ENCODE data around the gene CALCR. TPM values are rescaled to one million over a fixed set of nuclear protein-coding genes. Genes with fewer than 3 reads are reported as not detected.

CALCR gene
- total RNA-seq, 4 donors from 2014 or later: 0.39 to 0.78 (median 0.64) TPM; not detected in 1

DNA sequence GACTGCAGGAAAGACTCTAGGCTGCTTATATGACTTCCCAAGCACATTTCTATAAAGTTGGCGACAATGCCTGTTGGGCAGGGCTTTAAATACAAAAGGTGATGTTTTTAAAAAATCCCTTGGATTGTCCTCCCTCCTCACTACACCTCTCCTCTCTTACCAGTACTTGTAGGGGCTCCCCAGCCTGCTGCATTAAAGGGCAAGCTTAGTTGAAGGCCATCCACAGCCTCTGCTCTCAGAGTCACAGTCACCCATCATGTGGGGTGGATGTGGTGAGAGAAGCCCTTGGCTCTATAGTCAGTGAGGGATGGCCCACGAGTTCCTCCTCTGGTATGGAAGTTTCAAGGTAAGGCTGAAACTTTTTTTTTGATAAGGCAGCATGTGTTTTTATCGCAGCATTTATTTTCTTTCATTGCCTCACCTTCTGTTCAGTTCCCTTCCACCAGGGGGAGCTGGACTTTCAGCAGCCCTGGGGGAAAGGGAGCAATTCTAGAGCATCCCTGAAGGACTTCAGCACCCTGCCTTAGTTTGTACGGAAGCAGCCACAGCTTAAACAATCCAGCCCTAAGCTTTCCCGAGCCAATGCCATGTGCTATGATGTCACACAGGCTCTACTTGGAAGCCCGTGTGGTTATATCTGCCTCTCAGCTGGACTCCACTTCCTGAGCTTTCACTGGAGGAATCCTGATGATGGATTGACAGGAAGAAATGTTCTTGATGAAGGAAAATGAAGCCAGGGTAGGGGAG, 131.9 kb downstream of the CALCR start:
- Histone ChIP-seq H3K9me3 (no peaks in the 10 kb centered on the region), H3K4me1 (no peaks in the 10 kb centered on the region), H3K4me3 (no peak overlapping the region), H3K36me3 (no peaks in the 10 kb centered on the region), H3K27ac (no peak overlapping the region), H3K27me3 (no peaks in the 10 kb centered on the region)
- ATAC-seq: no peak
- no peak for DNase-seq
- intact Hi-C loops (cut with DNase I; ENCODE audit: low total_unique reads) (no loop called here), in situ Hi-C loops (cut with MboI; ENCODE audit: low sequenced_read_pairs in 4 of 4) (no loop called here)
- TF ChIP-seq, protein P1, sequence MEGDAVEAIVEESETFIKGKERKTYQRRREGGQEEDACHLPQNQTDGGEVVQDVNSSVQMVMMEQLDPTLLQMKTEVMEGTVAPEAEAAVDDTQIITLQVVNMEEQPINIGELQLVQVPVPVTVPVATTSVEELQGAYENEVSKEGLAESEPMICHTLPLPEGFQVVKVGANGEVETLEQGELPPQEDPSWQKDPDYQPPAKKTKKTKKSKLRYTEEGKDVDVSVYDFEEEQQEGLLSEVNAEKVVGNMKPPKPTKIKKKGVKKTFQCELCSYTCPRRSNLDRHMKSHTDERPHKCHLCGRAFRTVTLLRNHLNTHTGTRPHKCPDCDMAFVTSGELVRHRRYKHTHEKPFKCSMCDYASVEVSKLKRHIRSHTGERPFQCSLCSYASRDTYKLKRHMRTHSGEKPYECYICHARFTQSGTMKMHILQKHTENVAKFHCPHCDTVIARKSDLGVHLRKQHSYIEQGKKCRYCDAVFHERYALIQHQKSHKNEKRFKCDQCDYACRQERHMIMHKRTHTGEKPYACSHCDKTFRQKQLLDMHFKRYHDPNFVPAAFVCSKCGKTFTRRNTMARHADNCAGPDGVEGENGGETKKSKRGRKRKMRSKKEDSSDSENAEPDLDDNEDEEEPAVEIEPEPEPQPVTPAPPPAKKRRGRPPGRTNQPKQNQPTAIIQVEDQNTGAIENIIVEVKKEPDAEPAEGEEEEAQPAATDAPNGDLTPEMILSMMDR (IDR thresholded peaks at IDR 0.05 in 4 of 5, conservative IDR thresholded peaks at IDR 0.05 in 1 of 5): peak in 1 of 5 experiments; percentile 30
- no peak for TF ChIP-seq POLR2A (IDR thresholded peaks at IDR 0.05)

DNA sequence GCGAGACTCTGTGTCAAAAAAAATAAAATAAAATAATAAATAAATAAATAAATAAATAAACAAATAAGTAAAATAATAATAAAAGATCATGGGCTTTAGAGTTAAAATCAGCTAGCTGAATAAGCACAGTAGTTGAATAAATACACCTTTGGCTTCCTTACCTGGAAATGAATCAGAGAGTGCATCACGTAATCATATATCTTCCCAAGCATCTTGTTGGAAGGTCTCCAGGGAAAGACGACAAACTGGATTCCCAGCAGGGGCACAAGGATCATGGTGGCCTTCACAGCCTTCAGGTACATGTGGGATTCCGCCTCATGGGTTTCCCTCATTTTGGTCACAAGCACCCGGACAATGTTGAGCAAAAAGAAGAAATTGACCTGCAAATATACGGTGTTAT, 138.7 kb downstream of the CALCR start:
- TF ChIP-seq POLR2A (IDR thresholded peaks at IDR 0.05): no peak
- TF ChIP-seq, protein P1 (IDR thresholded peaks at IDR 0.05 in 4 of 5, conservative IDR thresholded peaks at IDR 0.05 in 1 of 5): no peak
- no peak overlapping the region for H3K4me3 ChIP-seq
- no peak overlapping the region for H3K27ac ChIP-seq
- H3K4me1 ChIP-seq: no peaks in the 10 kb centered on the region
- no peaks in the 10 kb centered on the region for H3K27me3 ChIP-seq
- intact Hi-C loops (cut with DNase I; ENCODE audit: low total_unique reads): no loop called here
- ATAC-seq (no peak), DNase-seq (no peak)
- in situ Hi-C loops (cut with MboI; ENCODE audit: low sequenced_read_pairs in 4 of 4): no loop called here
- no peaks in the 10 kb centered on the region for H3K9me3 ChIP-seq
- no peaks in the 10 kb centered on the region for H3K36me3 ChIP-seq

DNA sequence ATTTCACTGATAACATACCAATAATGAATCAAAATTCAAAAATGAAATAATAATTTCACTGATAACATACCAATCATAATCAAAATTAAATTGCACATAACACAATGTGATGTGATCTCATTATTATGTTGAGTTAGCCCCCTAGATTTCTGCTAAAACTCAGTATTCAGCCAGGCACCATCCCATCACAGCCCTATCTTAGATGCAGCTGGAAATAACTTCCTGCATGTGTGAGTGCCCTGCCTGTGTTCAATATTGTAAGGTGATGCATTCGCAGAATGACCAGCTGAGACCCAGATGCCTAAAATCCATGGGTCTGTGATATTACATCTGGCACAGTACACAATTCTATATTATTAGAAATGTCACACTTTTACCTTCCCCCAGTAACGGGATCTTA, 142.4 kb downstream of the CALCR start:
- Histone ChIP-seq H3K27me3 (no peaks in the 10 kb centered on the region), H3K4me1 (no peaks in the 10 kb centered on the region), H3K4me3 (no peak overlapping the region), H3K36me3 (no peaks in the 10 kb centered on the region), H3K9me3 (no peaks in the 10 kb centered on the region), H3K27ac (no peak overlapping the region)
- DNase-seq (no peak), ATAC-seq (no peak)
- TF ChIP-seq, protein P1 (IDR thresholded peaks at IDR 0.05 in 4 of 5, conservative IDR thresholded peaks at IDR 0.05 in 1 of 5): no peak
- no peak for TF ChIP-seq POLR2A (IDR thresholded peaks at IDR 0.05)
- in situ Hi-C loops (cut with MboI; ENCODE audit: low sequenced_read_pairs in 4 of 4) (no loop called here), intact Hi-C loops (cut with DNase I; ENCODE audit: low total_unique reads) (no loop called here)

DNA sequence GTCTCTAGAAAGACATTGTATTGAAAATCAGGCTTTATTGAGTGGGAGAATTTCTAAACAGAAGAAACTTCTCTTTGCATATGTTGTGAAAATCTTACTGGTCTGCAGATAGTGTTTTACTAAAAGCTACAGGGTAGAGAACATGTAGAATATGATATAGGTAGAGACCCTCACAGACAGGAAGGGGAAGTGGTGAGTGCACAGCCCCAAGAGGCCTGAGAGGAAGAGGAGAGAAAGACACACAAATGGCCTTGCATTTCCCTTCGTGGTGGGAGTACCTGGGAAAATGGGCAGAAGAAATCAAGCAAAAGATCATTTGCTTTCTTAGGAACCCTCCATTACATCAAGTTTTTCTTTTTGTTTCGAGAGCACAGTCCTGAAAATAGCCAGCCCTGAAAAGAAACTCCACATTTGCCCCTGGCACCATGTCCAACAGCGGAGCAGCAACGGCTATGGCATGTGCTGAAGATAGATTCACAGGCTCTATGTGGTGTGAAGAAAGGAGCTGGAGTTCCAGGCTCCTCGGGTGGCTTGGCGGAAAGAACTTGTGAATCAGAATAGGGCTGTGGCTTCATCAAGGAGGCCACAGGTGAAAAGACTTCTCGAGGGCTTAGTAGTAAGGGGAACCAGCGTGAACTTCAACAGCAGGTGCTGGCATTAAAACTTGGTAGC, 143.5 kb downstream of the CALCR start:
- Histone ChIP-seq H3K4me1 (no peaks in the 10 kb centered on the region), H3K4me3 (no peak overlapping the region), H3K27me3 (no peaks in the 10 kb centered on the region), H3K27ac (no peak overlapping the region), H3K9me3 (no peaks in the 10 kb centered on the region), H3K36me3 (no peaks in the 10 kb centered on the region)
- intact Hi-C loops (cut with DNase I; ENCODE audit: low total_unique reads): no loop called here
- DNase-seq (no peak), ATAC-seq (no peak)
- in situ Hi-C loops (cut with MboI; ENCODE audit: low sequenced_read_pairs in 4 of 4): no loop called here
- TF ChIP-seq POLR2A (IDR thresholded peaks at IDR 0.05): no peak
- TF ChIP-seq, protein P1 (IDR thresholded peaks at IDR 0.05 in 4 of 5, conservative IDR thresholded peaks at IDR 0.05 in 1 of 5): no peak

Measured in gastrocnemius medialis (tissue), 4 donors.